H9 (cell line): ENCODE data around the gene XXYLT1. TPM values are rescaled to one million over a fixed set of nuclear protein-coding genes. Genes with fewer than 3 reads are reported as not detected.
A peak's percentile ranks its signal among the peaks of the same experiment; 100 is the strongest.

Experiments
- DNase-seq: peaks from one replicate; pipeline ENCODE4 v3.0.0-alpha.2; 2017
- H2AFZ ChIP-seq: one replicate; pipeline ENCODE4 v1.6.1; 2013; ENCODE audit warnings: mild to moderate bottlenecking, low read length, control low read depth, moderate library complexity
- H2AK5ac ChIP-seq: 2 replicates; pipeline ENCODE4 v1.6.1; 2013; ENCODE audit warnings: low read length, control low read depth, mixed read lengths; ENCODE audit not compliant: insufficient read length
- H2BK120ac ChIP-seq: one replicate; pipeline ENCODE4 v1.6.1; 2013; ENCODE audit warnings: low read depth, mild to moderate bottlenecking, low read length, control low read depth, inconsistent platforms; ENCODE audit not compliant: poor library complexity, severe bottlenecking
- H2BK12ac ChIP-seq: 2 replicates; pipeline ENCODE4 v1.6.1; 2013; ENCODE audit warnings: low read length, control low read depth, mixed read lengths, low read depth; ENCODE audit not compliant: insufficient read length
- H2BK15ac ChIP-seq: 2 replicates; pipeline ENCODE4 v1.6.1; 2013; ENCODE audit warnings: low read depth, low read length, control low read depth
- H2BK20ac ChIP-seq: one replicate; pipeline ENCODE4 v1.6.1; 2013; ENCODE audit warnings: low read depth, mild to moderate bottlenecking, low read length, control low read depth, inconsistent platforms; ENCODE audit not compliant: poor library complexity, severe bottlenecking
- H2BK5ac ChIP-seq: 2 replicates; pipeline ENCODE4 v1.6.1; 2013; ENCODE audit warnings: low read length, control low read depth, mixed read lengths; ENCODE audit not compliant: insufficient read length
- H3K14ac ChIP-seq: 2 replicates; pipeline ENCODE4 v1.6.1; 2013; ENCODE audit warnings: low read length, control low read depth; ENCODE audit not compliant: insufficient read depth
- H3K18ac ChIP-seq: 2 replicates; pipeline ENCODE4 v1.6.1; 2013; ENCODE audit warnings: low read depth, mild to moderate bottlenecking, mixed read lengths, low read length, control low read depth; ENCODE audit not compliant: insufficient read length
- H3K23ac ChIP-seq: 2 replicates; pipeline ENCODE4 v1.6.1; 2013; ENCODE audit warnings: low read length, control low read depth, mixed read lengths, low read depth; ENCODE audit not compliant: insufficient read length
- H3K23me2 ChIP-seq: 2 replicates; pipeline ENCODE4 v1.6.1; 2013; ENCODE audit warnings: low read depth, mild to moderate bottlenecking, mixed read lengths, low read length, control low read depth; ENCODE audit not compliant: insufficient read length, poor library complexity, severe bottlenecking
- H3K27ac ChIP-seq: 2 replicates; pipeline ENCODE4 v1.5.1; 2013; ENCODE audit warnings: low read length, control low read depth, mixed read lengths, low read depth; ENCODE audit not compliant: insufficient read length
- H3K27me3 ChIP-seq: 2 replicates; pipeline ENCODE4 v1.6.1; 2013; ENCODE audit warnings: low read length, control low read depth, inconsistent platforms; ENCODE audit not compliant: insufficient read depth
- H3K4ac ChIP-seq: 2 replicates; pipeline ENCODE4 v1.6.1; 2013; ENCODE audit warnings: low read depth, mild to moderate bottlenecking, control low read depth, inconsistent platforms, low read length, moderate library complexity
- H3K4me1 ChIP-seq: 2 replicates; pipeline ENCODE4 v1.6.1; 2013; ENCODE audit warnings: low read length, control low read depth, inconsistent platforms; ENCODE audit not compliant: insufficient read depth
- H3K4me2 ChIP-seq: 2 replicates; pipeline ENCODE4 v1.6.1; 2013; ENCODE audit warnings: low read length, control low read depth, mixed read lengths; ENCODE audit not compliant: insufficient read length, insufficient read depth
- H3K56ac ChIP-seq: 2 replicates; pipeline ENCODE4 v1.6.1; 2013; ENCODE audit warnings: low read depth, mild to moderate bottlenecking, mixed read lengths, low read length, control low read depth; ENCODE audit not compliant: insufficient read length
- H3K79me1 ChIP-seq: 2 replicates; pipeline ENCODE4 v1.6.1; 2013; ENCODE audit warnings: low read depth, mild to moderate bottlenecking, moderate library complexity, low read length, control low read depth, inconsistent platforms; ENCODE audit not compliant: insufficient read depth, poor library complexity, severe bottlenecking
- H3K79me2 ChIP-seq: 2 replicates; pipeline ENCODE4 v1.6.1; 2013; ENCODE audit warnings: low read length, control low read depth, inconsistent platforms; ENCODE audit not compliant: insufficient read depth
- H3K9ac ChIP-seq: 2 replicates; pipeline ENCODE4 v1.6.1; 2013; ENCODE audit warnings: low read length, control low read depth, mixed read lengths; ENCODE audit not compliant: insufficient read length; ENCODE audit errors: extremely low read depth
- H3K9me3 ChIP-seq: one replicate; pipeline ENCODE4 v1.6.1; 2013; ENCODE audit warnings: low read depth, low read length, inconsistent platforms; ENCODE audit not compliant: control insufficient read depth
- H3T11ph ChIP-seq: one replicate; pipeline ENCODE4 v1.6.1; 2013; ENCODE audit warnings: mild to moderate bottlenecking, low read length, control low read depth, inconsistent platforms
- H4K20me1 ChIP-seq: one replicate; pipeline ENCODE4 v1.6.1; 2013; ENCODE audit not compliant: control insufficient read depth, insufficient read length, insufficient read depth
- H4K5ac ChIP-seq: 2 replicates; pipeline ENCODE4 v1.6.1; 2013; ENCODE audit warnings: low read depth, mild to moderate bottlenecking, mixed read lengths, low read length, control low read depth; ENCODE audit not compliant: insufficient read length
- H4K8ac ChIP-seq: replicated peaks from 2 replicates; pipeline ENCODE4 v1.6.1; 2013; ENCODE audit warnings: low read length, control low read depth, mixed read lengths, low read depth; ENCODE audit not compliant: insufficient read length
- H4K91ac ChIP-seq: 2 replicates; pipeline ENCODE4 v1.6.1; 2013; ENCODE audit warnings: low read depth, mild to moderate bottlenecking, moderate library complexity, mixed read lengths, low read length, control low read depth; ENCODE audit not compliant: insufficient read length
- H3K27ac Mint-ChIP-seq, 3 experiments: 2 replicates in 2 of 3; 3 replicates in 1 of 3; pipeline ENCODE4 v1.8.0; 2020 to 2021; ENCODE audit warnings: mixed read lengths in 3 of 3, mild to moderate bottlenecking in 1 of 3, moderate library complexity in 1 of 3
- H3K27me3 Mint-ChIP-seq: 2 replicates; pipeline ENCODE4 v1.8.0; 2021; ENCODE audit warnings: low read depth, mild to moderate bottlenecking, moderate library complexity, mixed read lengths
- H3K36me3 Mint-ChIP-seq, 3 experiments: 2 replicates in 2 of 3; 3 replicates in 1 of 3; pipeline ENCODE4 v1.8.0; 2020 to 2021; ENCODE audit warnings: low read depth in 3 of 3, mixed read lengths in 3 of 3; ENCODE audit not compliant: insufficient read depth in 1 of 3
- H3K4me1 Mint-ChIP-seq, 2 experiments: 2 replicates each; pipeline ENCODE4 v1.8.0; 2020; ENCODE audit warnings: mixed read lengths in 2 of 2
- H3K4me3 Mint-ChIP-seq, 2 experiments: 2 replicates in 1 of 2; 3 replicates in 1 of 2; pipeline ENCODE4 v1.8.0; 2020 to 2021; ENCODE audit warnings: mild to moderate bottlenecking in 2 of 2, mixed read lengths in 2 of 2, moderate library complexity in 1 of 2
- H3K9me3 Mint-ChIP-seq, 2 experiments: 2 replicates in 1 of 2; 3 replicates in 1 of 2; pipeline ENCODE4 v1.8.0; 2020; ENCODE audit warnings: mild to moderate bottlenecking in 2 of 2, mixed read lengths in 2 of 2, moderate library complexity in 1 of 2
- WGBS: extraction: QIAGEN DNeasy Blood & Tissue Kit; methylation state at CpG from one replicate; pipeline ENCODE4 v1.1.7; 2013; ENCODE audit warnings: missing lambda C conversion rate, low lambda C conversion rate, mixed read lengths; ENCODE audit not compliant: insufficient read length; ENCODE audit errors: extremely low coverage; 5-methylcytosine and 5-hydroxymethylcytosine counted together
- total RNA-seq: library from RNA; stranded (reverse); gene quantifications from 2 replicates; pipeline ENCODE4 v1.2.1, GENCODE V29; 2021
- TF ChIP-seq, protein P1 (sequence below): fragments of 200-600 bp; sonication (generic); conservative IDR thresholded peaks from 3 replicates; pipeline ENCODE4 v1.8.0; 2021; ENCODE audit warnings: antibody characterized with exemption, mild to moderate bottlenecking

The XXYLT1 gene
- total RNA-seq, 1 experiment from 2014 or later, result 22.7 TPM

DNA sequence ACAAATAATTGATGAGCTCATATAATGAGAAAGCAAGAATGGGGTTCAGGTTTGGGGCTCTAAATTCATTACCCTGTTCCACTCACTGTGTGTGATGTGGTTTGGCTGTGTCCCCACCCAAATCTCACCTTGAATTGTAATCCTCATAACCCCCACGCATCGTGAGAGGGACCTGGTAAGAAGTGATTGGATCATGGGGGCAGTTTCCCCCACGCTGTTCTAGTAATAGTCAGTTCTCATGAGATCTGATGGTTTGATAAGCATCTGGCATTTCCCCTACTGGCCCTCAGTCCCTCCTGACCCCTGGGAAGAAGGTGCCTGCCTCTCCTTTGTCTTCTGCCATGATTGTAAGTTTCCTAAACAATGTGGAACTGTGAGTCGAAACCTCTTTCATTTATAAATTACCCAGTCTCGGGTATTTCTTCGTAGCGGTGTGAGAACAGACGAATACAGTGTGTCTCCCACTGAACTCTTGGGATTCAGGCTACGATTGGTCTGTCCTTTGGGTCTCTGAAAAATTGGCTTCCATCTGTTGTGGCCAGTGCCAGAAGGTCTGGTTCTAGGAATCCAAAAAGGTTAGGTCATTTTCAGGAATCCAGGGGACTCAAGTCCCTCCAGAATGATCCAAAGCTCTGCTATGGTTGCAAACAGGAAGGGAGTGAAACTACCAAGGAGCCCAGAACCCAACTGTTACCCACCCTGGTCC lies 87.7 kb downstream of the XXYLT1 start:
- H3K14ac ChIP-seq, result no peak overlapping the region
- no peak for DNase-seq
- no peak overlapping the region for H3T11ph ChIP-seq
- no peaks in the 10 kb centered on the region for H3K79me1 ChIP-seq
- H3K4me1 Mint-ChIP-seq, result peaks cover 62 to 69% of the 10 kb centered on the region in 2 experiments
- TF ChIP-seq, protein P1, sequence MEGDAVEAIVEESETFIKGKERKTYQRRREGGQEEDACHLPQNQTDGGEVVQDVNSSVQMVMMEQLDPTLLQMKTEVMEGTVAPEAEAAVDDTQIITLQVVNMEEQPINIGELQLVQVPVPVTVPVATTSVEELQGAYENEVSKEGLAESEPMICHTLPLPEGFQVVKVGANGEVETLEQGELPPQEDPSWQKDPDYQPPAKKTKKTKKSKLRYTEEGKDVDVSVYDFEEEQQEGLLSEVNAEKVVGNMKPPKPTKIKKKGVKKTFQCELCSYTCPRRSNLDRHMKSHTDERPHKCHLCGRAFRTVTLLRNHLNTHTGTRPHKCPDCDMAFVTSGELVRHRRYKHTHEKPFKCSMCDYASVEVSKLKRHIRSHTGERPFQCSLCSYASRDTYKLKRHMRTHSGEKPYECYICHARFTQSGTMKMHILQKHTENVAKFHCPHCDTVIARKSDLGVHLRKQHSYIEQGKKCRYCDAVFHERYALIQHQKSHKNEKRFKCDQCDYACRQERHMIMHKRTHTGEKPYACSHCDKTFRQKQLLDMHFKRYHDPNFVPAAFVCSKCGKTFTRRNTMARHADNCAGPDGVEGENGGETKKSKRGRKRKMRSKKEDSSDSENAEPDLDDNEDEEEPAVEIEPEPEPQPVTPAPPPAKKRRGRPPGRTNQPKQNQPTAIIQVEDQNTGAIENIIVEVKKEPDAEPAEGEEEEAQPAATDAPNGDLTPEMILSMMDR, result no peak
- no peak overlapping the region for H2BK120ac ChIP-seq
- no peak overlapping the region for H3K23ac ChIP-seq
- H3K9me3 Mint-ChIP-seq, result no peaks in the 10 kb centered on the region
- H2BK20ac ChIP-seq, result no peak overlapping the region
- no peaks in the 10 kb centered on the region for H3K27me3 ChIP-seq
- H3K9me3 ChIP-seq, result no peaks in the 10 kb centered on the region
- H2BK5ac ChIP-seq, result no peak overlapping the region
- no peak overlapping the region for H4K8ac ChIP-seq
- H3K4me1 ChIP-seq, result peaks cover 15% of the 10 kb centered on the region
- H4K5ac ChIP-seq, result no peak overlapping the region
- peak overlapping the region in 1 of 3 experiments; percentile 36; a peak in 3 of 7 replicates for H3K27ac Mint-ChIP-seq
- H4K20me1 ChIP-seq, result no peaks in the 10 kb centered on the region
- H4K91ac ChIP-seq, result no peak overlapping the region
- H3K9ac ChIP-seq, result no peak overlapping the region
- no CpG with 5 or more reads among the region's 9 CpGs for WGBS
- no peak overlapping the region for H3K4me3 Mint-ChIP-seq
- no peaks in the 10 kb centered on the region; the same call in 1 of the 2 replicates for H3K27me3 Mint-ChIP-seq
- H2BK12ac ChIP-seq, result no peak overlapping the region
- no peak overlapping the region for H2AK5ac ChIP-seq
- no peaks in the 10 kb centered on the region; the same call in 1 of the 2 replicates for H3K79me2 ChIP-seq
- no peak overlapping the region for H2BK15ac ChIP-seq
- no peak overlapping the region for H3K4ac ChIP-seq
- H3K36me3 Mint-ChIP-seq, result peaks cover 3 to 4% (median 4%) of the 10 kb centered on the region in 3 experiments; a peak in 5 of 7 replicates
- H3K4me2 ChIP-seq, result no peak overlapping the region
- no peak overlapping the region for H3K56ac ChIP-seq
- H3K23me2 ChIP-seq, result no peaks in the 10 kb centered on the region
- H2AFZ ChIP-seq, result no peak overlapping the region
- H3K27ac ChIP-seq, result no peak overlapping the region
- H3K18ac ChIP-seq, result peak overlapping the region; percentile 29
